ENCODE measurements around the gene RNF138.

DNA sequence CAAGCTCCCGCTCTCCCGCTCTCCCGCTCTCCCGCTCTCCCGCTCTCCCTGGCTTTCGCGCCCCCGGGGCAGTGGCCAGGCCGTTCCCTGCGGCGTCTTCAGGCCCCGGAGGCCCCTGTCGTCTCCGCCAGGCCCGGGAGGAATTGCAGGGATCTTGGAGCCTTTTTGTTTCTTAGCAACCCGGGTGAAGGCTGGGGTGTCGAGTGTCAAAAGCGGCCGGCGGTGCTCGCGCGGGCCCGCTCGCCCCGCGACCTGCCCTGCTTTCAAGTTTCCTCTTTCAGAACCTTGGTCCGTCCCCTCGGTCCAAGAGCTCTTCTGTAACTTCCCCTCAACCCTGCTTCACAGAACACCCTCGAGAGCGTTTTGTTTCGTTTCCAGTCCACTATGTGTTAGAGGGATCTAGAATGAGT lies 1.4 kb downstream of the RNF138 start:
- TF ChIP-seq ARNT (IDR thresholded peaks at IDR 0.05), result no peak
- no peak for TF ChIP-seq CTCF (CRISPR knock-in tag; IDR thresholded peaks at IDR 0.05)
- no peak for TF ChIP-seq ZNF225 (CRISPR knock-in tag; IDR thresholded peaks at IDR 0.05)
